Astrocyte (in vitro differentiated cells and primary cell): ENCODE results near the gene KLHDC8B.

Experiments
- EZH2 ChIP-seq: IDR thresholded peaks from 2 replicates; pipeline ENCODE4 v1.6.1; 2012; ENCODE audit warnings: mild to moderate bottlenecking, low read length, inconsistent platforms; ENCODE audit not compliant: insufficient read depth
- TF ChIP-seq, protein P1 (sequence below): IDR thresholded peaks from 2 replicates; pipeline ENCODE4 v1.5.1; 2011; ENCODE audit warnings: low read depth, mild to moderate bottlenecking, inconsistent platforms, low read length, moderate library complexity; ENCODE audit not compliant: insufficient read depth

DNA sequence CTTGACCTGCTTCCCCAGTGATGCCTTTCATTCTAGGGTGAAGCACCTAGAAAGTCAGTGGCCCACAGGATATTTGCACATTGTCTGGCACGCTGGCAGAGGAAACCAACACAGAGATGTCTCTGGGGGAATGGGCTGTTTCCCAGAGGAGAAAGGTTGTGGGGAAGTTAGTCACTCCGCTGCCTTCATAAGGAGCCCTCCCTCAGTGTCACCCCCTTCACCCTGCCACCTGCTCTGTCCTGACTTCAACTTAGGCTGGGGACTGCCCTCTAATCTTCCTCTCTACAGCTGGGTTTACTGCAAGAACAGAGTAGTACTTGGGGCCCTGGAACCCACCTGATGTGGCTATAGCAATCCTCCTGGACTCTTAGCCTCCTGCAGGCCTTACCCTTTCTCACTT lies 5.7 kb downstream of the KLHDC8B start:
- TF ChIP-seq, protein P1, sequence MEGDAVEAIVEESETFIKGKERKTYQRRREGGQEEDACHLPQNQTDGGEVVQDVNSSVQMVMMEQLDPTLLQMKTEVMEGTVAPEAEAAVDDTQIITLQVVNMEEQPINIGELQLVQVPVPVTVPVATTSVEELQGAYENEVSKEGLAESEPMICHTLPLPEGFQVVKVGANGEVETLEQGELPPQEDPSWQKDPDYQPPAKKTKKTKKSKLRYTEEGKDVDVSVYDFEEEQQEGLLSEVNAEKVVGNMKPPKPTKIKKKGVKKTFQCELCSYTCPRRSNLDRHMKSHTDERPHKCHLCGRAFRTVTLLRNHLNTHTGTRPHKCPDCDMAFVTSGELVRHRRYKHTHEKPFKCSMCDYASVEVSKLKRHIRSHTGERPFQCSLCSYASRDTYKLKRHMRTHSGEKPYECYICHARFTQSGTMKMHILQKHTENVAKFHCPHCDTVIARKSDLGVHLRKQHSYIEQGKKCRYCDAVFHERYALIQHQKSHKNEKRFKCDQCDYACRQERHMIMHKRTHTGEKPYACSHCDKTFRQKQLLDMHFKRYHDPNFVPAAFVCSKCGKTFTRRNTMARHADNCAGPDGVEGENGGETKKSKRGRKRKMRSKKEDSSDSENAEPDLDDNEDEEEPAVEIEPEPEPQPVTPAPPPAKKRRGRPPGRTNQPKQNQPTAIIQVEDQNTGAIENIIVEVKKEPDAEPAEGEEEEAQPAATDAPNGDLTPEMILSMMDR = no peak
- TF ChIP-seq EZH2 = no peak
